ENCODE measurements around the gene ZNF777.

- TF ChIP-seq CTCF (IDR thresholded peaks at IDR 0.05) (no peak), POLR2A (IDR thresholded peaks at IDR 0.05) (no peak)
These were observed 40.9 kb downstream of the ZNF777 start for GRCh38 chr7:149420006-149420405.

All from heart left ventricle (tissue), 13 donors.